GM21619 (cell line): ENCODE results near the gene CASS4.
"Not testable (repeated sequence)": the region's sequence is repeated elsewhere in the genome, so short reads cannot be mapped to it uniquely, and the experiment has no call there.

Experiments
- ATAC-seq: cut with Tn5 transposase; IDR thresholded peaks from one replicate; pipeline ENCODE4 v1.9.1; 2021; ENCODE audit not compliant: unreplicated experiment

Gene CASS4, protein sequence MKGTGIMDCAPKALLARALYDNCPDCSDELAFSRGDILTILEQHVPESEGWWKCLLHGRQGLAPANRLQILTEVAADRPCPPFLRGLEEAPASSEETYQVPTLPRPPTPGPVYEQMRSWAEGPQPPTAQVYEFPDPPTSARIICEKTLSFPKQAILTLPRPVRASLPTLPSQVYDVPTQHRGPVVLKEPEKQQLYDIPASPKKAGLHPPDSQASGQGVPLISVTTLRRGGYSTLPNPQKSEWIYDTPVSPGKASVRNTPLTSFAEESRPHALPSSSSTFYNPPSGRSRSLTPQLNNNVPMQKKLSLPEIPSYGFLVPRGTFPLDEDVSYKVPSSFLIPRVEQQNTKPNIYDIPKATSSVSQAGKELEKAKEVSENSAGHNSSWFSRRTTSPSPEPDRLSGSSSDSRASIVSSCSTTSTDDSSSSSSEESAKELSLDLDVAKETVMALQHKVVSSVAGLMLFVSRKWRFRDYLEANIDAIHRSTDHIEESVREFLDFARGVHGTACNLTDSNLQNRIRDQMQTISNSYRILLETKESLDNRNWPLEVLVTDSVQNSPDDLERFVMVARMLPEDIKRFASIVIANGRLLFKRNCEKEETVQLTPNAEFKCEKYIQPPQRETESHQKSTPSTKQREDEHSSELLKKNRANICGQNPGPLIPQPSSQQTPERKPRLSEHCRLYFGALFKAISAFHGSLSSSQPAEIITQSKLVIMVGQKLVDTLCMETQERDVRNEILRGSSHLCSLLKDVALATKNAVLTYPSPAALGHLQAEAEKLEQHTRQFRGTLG

DNA sequence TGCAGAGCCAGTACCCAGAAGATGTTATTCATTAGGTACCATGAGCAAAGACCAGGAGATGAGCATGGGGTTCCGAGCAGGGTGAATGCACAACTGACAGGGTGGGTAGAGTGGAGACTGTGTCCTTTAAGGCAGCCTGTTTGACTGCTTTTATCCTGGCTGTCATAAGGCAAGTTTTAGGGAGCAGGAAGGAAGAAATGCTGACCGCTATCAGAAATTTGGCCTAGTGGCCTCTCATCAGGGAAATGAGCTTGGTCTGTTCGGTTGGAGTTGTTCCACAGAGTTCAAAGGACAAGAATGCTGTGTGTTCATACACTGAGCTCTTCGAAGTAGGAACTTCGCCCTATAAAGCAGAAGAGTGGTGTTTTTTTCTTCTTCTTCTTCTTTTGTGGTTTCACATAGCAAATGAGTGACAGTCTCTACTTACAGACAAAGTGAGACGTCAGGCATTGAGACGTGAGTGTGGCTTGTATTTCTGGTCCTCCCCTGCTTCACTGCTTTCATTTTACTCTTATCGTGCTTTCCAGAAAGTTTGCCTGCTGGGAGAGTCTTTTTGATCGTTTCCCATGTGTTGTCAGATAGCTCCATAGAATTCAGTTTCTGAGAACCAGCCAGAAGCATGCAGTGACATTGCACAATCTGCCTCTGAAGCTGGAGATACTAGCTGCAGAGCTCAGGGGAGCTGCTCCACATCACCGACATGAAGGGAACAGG is at the start of gene CASS4:
TSS of gene CASS4 (plus strand) at position 502 of the 714 bp plus-strand sequence. CDS start at position 701, 199 bp downstream.
- peak; percentile 79 for ATAC-seq

GRCh38 chr20:56362833-56363413 is 49.1 kb upstream of the CASS4 start:
- no peak for ATAC-seq

DNA sequence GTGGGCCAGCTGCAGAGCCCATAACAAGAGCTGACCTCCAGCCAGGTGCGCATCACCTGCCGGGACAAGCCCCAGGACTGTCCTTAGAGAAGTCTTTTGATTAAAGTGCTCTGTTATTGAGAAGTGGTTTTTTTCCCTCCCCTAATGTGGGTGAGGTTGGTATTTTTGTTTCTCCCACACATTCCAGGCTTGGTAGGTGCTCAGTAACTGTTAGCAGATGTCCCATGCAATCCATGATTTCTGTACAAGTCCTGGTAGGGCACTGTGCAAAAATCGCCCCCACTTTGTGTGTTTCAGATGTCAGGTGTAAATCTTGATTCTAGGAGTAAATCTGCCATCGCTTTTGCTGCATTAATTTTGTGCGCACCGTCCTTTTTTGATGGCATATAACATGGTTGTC is 48.6 kb upstream of the CASS4 start:
- no peak for ATAC-seq

DNA sequence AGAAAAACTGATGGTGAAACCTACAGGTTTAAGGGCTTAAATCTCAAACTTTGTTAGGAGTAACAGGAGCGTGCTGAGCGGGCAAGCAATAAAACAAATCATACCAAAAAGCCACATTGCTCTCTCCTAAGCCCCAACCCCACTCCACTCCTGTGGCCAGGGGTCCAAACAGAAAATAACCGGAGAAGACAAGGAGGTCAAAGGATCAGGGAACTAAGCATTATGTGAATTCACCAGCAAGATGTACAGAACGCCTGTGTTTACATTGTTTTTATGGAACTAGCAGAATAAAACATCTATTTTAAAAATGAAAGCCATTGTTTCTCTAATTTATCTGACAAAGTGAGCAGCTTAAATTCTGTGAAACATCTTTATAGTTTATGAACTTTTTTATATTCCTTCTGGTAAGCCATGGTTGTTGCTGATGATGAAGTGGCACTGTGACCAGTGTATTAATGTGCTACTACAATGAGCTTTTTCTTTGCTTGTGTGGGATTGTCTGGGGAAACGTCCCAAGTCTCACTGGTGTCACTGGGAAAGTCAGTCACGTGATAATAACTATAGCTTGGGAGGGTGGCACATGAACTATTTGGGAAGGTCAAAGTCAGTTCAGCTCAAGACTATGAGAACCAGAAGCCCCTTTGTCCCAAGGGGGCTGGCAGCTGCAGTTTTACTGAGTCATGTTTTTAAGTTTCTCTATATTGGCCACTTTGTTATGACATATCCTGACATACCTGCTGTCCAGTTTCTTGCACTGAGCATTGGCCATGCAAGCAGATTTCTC is 43.5 kb upstream of the CASS4 start:
- no peak for ATAC-seq

- ATAC-seq, result no peak
These were observed 42.9 kb upstream of the CASS4 start for GRCh38 chr20:56369179-56369578.

GRCh38 chr20:56371977-56372376 is 40.1 kb upstream of the CASS4 start:
- no peak for ATAC-seq

DNA sequence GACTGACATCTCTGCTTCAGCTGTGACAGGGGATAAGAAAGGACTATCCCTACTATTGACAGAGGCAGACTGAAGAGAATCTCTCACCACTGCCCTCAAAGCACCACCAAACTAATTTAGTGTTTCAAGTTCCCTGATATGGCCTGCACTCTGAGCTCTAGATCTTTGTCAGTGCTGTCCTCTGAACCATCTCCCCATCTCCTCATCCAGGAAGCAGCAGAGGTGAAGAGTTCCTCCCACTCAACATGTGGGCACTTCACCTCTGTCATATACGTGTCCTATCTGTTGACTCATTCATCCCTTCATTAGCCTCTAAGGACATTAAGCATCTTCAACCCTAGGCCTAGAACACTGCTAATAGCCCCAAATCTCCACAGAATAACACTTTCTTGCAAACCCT is 39.2 kb upstream of the CASS4 start:
- no peak for ATAC-seq

DNA sequence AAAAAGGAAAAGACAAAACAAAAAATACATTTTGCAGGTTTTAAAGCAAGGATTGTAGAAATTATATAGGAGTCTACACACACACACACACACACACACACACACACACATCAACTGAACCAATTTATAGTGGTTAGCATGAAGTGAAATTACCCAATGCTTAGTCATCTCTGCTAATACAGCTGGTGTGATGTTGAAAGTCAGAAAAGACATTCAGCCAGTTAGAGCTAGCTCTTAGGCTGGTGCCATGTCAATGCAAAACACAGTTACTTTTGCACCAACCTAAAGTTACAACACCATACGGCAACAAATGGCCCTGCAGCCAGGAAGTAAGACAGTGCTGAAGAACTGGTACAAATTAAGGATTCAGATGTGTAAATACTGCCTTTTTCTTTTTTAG is 38.1 kb upstream of the CASS4 start:
- no peak for ATAC-seq

DNA sequence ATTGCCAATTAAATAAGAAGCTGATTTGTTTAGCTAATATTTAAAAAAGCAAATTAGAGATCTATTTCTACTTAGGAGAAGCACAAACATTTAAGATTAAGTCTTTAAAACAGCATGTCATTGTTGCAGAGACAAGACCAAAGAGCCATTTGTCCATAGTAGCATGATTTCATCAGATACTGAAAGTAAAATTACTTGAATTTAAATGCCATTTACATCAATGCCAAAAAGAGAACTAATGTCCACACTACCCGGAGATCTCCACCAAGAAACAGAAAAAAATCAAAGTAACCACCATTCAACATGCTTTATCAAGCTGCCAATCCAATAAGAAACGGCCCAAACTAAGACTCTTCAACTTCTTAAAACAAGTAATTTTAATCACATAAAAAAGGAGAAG is 35.7 kb upstream of the CASS4 start:
- ATAC-seq, result no peak

DNA sequence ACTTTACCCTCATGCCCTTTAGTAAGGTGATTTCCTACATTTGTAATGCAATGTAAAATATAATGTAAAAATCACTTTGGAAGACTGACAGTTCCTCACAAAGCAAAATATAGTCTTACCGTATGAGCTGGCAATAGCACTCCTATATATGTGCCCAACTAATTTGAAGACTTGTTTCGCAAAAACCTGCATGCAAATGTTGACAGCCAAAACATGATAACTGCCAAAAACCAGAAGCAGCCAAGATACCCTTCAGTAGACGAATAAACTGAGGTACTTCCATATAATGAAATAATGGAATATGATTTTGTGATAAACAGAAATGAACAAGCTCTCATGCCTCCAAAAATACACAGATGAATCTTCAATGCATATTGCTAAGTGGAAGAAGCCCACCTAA is 33.7 kb upstream of the CASS4 start:
- no peak for ATAC-seq

DNA sequence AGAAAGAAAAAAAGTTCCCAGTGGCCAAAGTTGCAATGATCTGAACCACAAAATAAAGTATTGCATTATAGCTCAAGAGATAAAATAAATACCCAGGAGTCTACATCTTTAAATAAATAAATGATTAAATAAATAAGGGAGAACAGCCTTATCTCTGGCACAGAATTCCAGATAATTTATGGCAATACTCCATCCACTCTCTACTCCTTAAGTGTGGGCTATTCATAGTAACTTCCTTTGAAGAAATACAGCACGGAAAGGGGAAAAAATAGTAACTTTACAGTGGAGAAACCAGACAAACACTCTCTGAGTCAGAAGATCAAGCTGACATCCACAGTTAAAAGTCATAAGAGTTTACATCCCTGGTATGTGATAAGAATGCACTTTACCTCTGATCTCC is 31.7 kb upstream of the CASS4 start:
- ATAC-seq, result no peak

GRCh38 chr20:56381501-56381900 is 30.6 kb upstream of the CASS4 start:
- no peak for ATAC-seq

DNA sequence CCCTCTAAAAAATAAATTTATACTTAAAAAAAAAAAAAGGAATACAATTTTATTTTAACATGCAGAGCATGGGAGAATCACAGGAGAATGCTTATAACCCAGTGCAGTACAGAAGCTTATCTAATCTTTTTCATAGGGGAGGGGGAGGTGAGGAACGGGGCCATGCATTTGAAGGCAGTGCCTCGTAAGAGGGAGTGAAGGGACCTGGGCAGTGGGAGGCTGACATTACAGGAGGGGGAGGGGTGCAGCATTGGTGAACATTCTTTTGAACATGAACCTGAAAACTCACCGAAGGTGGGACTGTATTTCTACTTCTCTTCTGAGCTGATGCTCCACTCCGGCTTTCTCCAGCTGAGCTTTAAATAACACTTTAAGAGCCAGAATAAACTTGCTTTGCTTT is 29.4 kb upstream of the CASS4 start:
- no peak for ATAC-seq

DNA sequence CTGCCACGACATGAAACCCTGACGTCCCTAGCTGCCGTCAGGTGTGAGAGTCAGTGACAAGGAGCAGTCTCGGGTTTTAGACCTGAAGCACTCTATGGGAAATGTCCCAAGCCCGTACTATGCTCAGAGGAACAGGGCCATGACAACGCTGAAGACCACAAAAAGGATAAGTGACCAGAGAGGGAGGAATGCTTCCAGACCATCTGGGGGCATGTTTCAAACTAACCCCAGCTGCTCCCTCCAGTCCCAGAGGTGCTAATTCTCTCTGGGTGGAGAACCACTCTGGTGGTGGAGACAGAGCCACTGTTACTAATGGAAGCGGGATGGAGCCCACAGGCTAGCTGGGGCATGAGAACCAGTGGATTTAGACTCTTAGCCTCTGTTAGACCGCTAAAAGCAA is 28.7 kb upstream of the CASS4 start:
- ATAC-seq, result no peak

- ATAC-seq, result no peak
These were observed 26.9 kb upstream of the CASS4 start for GRCh38 chr20:56385130-56385529.

DNA sequence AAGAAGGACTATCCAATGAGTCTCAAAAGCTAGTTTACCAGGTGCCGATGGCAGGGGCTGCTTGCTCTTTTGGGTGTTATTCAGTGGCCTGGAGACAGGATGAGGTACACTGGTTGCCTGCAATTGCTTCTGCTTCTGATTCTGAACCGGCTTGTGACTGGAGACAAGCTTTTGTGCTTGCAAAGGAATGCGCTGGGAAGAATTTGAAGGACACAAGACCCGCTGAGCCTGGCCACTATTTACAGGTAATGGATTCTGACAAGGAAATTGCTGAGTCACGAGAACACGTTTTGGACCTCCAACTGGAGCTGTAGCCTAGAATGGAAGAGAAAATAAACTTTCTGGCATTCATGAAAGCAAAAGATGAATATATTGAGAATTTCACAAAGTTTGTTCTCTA is 25.8 kb upstream of the CASS4 start:
- no peak for ATAC-seq

- no peak for ATAC-seq
These were observed 23.2 kb upstream of the CASS4 start for GRCh38 chr20:56388882-56389281.

DNA sequence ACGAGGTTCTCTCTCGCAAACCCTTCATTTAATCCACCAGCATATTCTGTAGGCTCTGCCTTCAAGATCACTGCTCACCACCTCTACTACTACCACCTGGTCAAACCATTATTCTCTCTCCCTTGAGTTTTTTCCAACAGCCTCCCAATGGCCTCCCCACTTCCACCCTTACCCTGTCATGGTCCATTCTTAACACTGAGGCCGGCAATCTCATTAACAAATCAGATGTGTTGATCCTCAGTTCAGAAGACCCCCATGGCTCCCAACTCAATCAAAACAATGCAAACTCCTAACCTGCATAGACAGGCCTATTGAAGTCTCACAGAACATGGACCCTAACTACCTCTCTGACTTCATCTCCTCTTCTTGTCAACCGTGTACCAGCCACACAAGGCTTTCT is 22.3 kb upstream of the CASS4 start:
- no peak for ATAC-seq

DNA sequence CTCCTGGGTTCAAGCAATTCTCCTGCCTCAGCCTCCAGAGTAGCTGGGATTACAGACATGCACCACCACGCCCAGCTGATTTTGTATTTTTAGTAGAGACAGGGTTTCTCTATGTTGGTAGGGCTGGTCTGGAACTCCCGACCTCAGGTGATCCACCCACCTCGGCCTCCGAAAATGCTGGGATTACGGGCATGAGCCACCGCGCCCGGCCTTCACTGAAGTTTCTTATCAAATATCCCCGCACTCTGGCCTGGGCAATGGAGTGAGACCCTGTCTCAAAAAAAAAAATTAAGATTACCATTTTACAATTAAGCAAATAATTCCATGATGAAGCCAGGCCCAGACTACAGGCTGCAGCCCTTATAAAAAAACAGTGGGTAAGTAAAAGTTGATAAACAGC is 21.7 kb upstream of the CASS4 start:
- not testable (repeated sequence) for ATAC-seq

DNA sequence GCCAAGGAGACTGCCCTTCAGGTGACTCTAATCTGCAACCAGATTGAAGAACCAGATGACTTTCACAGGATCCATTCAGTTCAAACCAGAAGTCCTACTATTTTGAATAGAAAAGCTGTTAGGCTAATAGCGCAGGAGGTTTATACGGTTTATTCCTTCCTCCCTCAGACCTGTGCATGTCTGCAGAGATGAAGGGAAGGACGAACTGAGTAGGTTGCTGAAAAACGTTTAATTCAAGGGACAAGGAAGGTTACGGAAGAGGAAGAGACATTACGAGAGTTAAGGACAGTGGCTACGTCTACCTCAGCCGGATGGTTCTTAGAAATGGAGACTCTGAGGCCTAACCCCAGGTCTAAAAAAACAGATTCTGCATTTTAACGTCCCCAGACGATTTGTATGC is 21.0 kb upstream of the CASS4 start:
- no peak for ATAC-seq
